ENCODE results near the gene MOB3B.

MOB3B gene

DNA sequence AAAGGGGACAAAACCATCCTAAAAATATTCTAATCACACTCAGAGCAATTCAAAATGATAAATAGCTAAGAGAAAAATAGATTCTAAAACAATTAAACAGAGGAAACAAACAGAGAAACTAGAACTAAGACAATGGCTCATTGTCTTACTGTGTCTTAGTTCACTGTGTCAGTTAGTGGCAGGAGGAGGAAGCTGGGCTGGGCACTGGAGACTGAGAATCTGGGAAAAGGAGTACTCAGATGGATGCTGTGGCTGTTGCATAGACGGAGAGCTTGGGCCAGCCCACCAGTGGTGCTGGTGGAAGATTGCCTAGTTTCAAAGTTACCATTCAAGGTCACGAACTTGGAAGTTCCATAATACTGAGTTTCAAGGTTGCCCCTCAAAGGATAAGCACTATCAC is 100.2 kb downstream of the MOB3B start:
- H3K4me1 ChIP-seq (ENCODE audit: control insufficient read depth, insufficient read depth, low read length): peaks cover 21% of the 10 kb centered on the region; the same call in 1 of the 2 replicates
- ChIA-PET POLR2A (no interaction called here), CTCF (no interaction called here)
- no peaks in the 10 kb centered on the region for H3K9me3 ChIP-seq (ENCODE audit: control insufficient read depth, insufficient read depth, low read depth, low read length)
- no peak overlapping the region for H3K4me3 ChIP-seq (ENCODE audit: low read depth, low read length)
- TF ChIP-seq, protein P1, sequence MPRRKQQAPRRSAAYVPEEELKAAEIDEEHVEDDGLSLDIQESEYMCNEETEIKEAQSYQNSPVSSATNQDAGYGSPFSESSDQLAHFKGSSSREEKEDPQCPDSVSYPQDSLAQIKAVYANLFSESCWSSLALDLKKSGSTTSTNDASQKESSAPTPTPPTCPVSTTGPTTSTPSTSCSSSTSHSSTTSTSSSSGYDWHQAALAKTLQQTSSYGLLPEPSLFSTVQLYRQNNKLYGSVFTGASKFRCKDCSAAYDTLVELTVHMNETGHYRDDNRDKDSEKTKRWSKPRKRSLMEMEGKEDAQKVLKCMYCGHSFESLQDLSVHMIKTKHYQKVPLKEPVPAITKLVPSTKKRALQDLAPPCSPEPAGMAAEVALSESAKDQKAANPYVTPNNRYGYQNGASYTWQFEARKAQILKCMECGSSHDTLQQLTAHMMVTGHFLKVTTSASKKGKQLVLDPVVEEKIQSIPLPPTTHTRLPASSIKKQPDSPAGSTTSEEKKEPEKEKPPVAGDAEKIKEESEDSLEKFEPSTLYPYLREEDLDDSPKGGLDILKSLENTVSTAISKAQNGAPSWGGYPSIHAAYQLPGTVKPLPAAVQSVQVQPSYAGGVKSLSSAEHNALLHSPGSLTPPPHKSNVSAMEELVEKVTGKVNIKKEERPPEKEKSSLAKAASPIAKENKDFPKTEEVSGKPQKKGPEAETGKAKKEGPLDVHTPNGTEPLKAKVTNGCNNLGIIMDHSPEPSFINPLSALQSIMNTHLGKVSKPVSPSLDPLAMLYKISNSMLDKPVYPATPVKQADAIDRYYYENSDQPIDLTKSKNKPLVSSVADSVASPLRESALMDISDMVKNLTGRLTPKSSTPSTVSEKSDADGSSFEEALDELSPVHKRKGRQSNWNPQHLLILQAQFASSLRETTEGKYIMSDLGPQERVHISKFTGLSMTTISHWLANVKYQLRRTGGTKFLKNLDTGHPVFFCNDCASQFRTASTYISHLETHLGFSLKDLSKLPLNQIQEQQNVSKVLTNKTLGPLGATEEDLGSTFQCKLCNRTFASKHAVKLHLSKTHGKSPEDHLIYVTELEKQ (tag by site-specific recombination; IDR thresholded peaks at IDR 0.05; ENCODE audit: borderline replicate concordance): no peak
- TF ChIP-seq PRDM10 (tag by site-specific recombination; IDR thresholded peaks at IDR 0.05) (no peak), ZNF157 (tag by site-specific recombination; IDR thresholded peaks at IDR 0.05) (no peak), ZNF600 (tag by site-specific recombination; IDR thresholded peaks at IDR 0.05) (no peak), ZBTB8A (tag by site-specific recombination; IDR thresholded peaks at IDR 0.05) (no peak), ZNF311 (tag by site-specific recombination; IDR thresholded peaks at IDR 0.05; ENCODE audit: borderline replicate concordance) (no peak), ZFP69B (tag by site-specific recombination; IDR thresholded peaks at IDR 0.05) (no peak), ZNF10 (tag by site-specific recombination; IDR thresholded peaks at IDR 0.05) (no peak), ZNF214 (tag by site-specific recombination; IDR thresholded peaks at IDR 0.05; ENCODE audit: borderline replicate concordance) (no peak), ZNF292 (tag by site-specific recombination; IDR thresholded peaks at IDR 0.05; ENCODE audit: borderline replicate concordance, low read depth) (no peak), ZNF202 (tag by site-specific recombination; IDR thresholded peaks at IDR 0.05; ENCODE audit: borderline replicate concordance) (no peak), ZNF626 (tag by site-specific recombination; IDR thresholded peaks at IDR 0.05) (no peak), MEIS1 (CRISPR knock-in tag; IDR thresholded peaks at IDR 0.05; ENCODE audit: borderline replicate concordance) (no peak), ZNF585B (tag by site-specific recombination; IDR thresholded peaks at IDR 0.05) (no peak), ZBTB21 (tag by site-specific recombination; IDR thresholded peaks at IDR 0.05) (no peak)
- TF ChIP-seq, protein P2, sequence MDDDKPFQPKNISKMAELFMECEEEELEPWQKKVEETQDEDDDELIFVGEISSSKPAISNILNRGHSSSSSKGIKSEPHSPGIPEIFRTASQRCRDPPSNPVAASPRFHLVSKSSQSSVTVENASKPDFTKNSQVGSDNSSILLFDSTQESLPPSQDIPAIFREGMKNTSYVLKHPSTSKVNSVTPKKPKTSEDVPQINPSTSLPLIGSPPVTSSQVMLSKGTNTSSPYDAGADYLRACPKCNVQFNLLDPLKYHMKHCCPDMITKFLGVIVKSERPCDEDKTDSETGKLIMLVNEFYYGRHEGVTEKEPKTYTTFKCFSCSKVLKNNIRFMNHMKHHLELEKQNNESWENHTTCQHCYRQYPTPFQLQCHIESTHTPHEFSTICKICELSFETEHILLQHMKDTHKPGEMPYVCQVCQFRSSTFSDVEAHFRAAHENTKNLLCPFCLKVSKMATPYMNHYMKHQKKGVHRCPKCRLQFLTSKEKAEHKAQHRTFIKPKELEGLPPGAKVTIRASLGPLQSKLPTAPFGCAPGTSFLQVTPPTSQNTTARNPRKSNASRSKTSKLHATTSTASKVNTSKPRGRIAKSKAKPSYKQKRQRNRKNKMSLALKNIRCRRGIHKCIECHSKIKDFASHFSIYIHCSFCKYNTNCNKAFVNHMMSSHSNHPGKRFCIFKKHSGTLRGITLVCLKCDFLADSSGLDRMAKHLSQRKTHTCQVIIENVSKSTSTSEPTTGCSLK (tag by site-specific recombination; IDR thresholded peaks at IDR 0.05): no peak
- no peak overlapping the region for H3K27ac ChIP-seq (ENCODE audit: extremely low read depth, low read depth, low read length)
- H3K36me3 ChIP-seq (ENCODE audit: control insufficient read depth in 2 of 2, insufficient read depth in 1 of 2, low read length in 2 of 2): no peaks in the 10 kb centered on the region

DNA sequence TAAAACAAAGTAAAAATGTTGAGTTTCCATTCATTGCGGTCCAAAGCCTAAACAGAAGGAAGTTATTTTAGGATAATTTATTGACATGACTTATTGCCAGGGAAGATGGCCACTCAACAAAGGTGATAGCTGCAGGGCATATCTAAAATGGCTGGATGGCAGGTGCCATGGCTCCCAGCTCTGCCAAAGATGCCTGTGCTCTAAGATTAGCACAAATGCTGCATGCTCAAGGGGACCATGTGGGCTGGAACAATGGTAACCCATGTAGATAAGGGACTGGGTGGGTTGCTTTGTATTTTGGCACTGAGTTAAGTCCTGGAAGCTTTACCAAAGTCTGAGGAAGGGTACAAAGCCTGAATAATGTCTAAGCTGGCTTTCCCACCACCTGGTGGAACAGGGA is 101.1 kb downstream of the MOB3B start:
- CTCF ChIA-PET: interaction anchor here (0.6 kb wide), 2 partner anchors 112 to 151 kb away, joined by 3 to 4 read pairs; no protein-coding TSS in a partner anchor
- H3K4me3 ChIP-seq (ENCODE audit: low read depth, low read length): no peak overlapping the region
- H3K36me3 ChIP-seq (ENCODE audit: control insufficient read depth in 2 of 2, insufficient read depth in 1 of 2, low read length in 2 of 2): no peaks in the 10 kb centered on the region
- peaks cover 16% of the 10 kb centered on the region; the same call in 1 of the 2 replicates for H3K4me1 ChIP-seq (ENCODE audit: control insufficient read depth, insufficient read depth, low read length)
- TF ChIP-seq ZNF114 (tag by site-specific recombination; IDR thresholded peaks at IDR 0.05): no peak
- no peak for TF ChIP-seq ZNF175 (tag by site-specific recombination; IDR thresholded peaks at IDR 0.05)
- TF ChIP-seq MYNN (tag by site-specific recombination; IDR thresholded peaks at IDR 0.05; ENCODE audit: borderline replicate concordance): no peak
- TF ChIP-seq, protein P3, sequence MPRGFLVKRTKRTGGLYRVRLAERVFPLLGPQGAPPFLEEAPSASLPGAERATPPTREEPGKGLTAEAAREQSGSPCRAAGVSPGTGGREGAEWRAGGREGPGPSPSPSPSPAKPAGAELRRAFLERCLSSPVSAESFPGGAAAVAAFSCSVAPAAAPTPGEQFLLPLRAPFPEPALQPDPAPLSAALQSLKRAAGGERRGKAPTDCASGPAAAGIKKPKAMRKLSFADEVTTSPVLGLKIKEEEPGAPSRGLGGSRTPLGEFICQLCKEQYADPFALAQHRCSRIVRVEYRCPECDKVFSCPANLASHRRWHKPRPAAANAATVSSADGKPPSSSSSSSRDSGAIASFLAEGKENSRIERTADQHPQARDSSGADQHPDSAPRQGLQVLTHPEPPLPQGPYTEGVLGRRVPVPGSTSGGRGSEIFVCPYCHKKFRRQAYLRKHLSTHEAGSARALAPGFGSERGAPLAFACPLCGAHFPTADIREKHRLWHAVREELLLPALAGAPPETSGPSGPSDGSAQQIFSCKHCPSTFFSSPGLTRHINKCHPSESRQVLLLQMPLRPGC (tag by site-specific recombination; IDR thresholded peaks at IDR 0.05): no peak
- TF ChIP-seq ZFP37 (tag by site-specific recombination; IDR thresholded peaks at IDR 0.05): no peak
- no peaks in the 10 kb centered on the region for H3K9me3 ChIP-seq (ENCODE audit: control insufficient read depth, insufficient read depth, low read depth, low read length)
- POLR2A ChIA-PET: no interaction called here
- H3K27ac ChIP-seq (ENCODE audit: extremely low read depth, low read depth, low read length): no peak overlapping the region

All from HEK293 (cell line).